CD14-positive monocyte (primary cell): ENCODE data around the gene SIK3. TPM values are rescaled to one million over a fixed set of nuclear protein-coding genes. Genes with fewer than 3 reads are reported as not detected.

Source experiments
- DNase-seq, 3 donors: peaks; one replicate each; pipeline ENCODE4 v3.0.0-alpha.2; 2011 to 2022
- H2AFZ ChIP-seq: 2 replicates; pipeline ENCODE4 v1.6.0; 2012; ENCODE audit warnings: mild to moderate bottlenecking, low read depth, low read length, inconsistent platforms; ENCODE audit not compliant: insufficient read depth, poor library complexity, severe bottlenecking
- H3K27ac ChIP-seq, 2 donors: 1 replicate in 1 of 2; 2 replicates in 1 of 2; pipeline ENCODE4 v1.5.1; 2012 to 2013; ENCODE audit warnings: low read length in 2 of 2, control low read depth in 1 of 2, inconsistent platforms in 1 of 2, low read depth in 1 of 2, mild to moderate bottlenecking in 1 of 2
- H3K27me3 ChIP-seq, 2 donors: one replicate each; pipeline versions ENCODE4 v1.6.0 to v1.6.1; 2011 to 2013; ENCODE audit warnings: low read length in 2 of 2; ENCODE audit not compliant: control insufficient read depth in 2 of 2, insufficient read depth in 2 of 2
- H3K36me3 ChIP-seq, 2 donors: replicated peaks in 1 of 2; 1 replicate in 1 of 2; 2 replicates in 1 of 2; pipeline versions ENCODE4 v1.5.1 to v1.6.1; 2012 to 2013; ENCODE audit warnings: low read length in 2 of 2, control low read depth in 1 of 2, inconsistent platforms in 1 of 2, mild to moderate bottlenecking in 1 of 2; ENCODE audit not compliant: insufficient read depth in 2 of 2, control insufficient read depth in 1 of 2
- H3K4me1 ChIP-seq, 2 donors: 1 replicate in 1 of 2; 2 replicates in 1 of 2; pipeline versions ENCODE4 v1.5.1 to v1.6.1; 2012 to 2013; ENCODE audit warnings: low read length in 2 of 2, control low read depth in 1 of 2, inconsistent platforms in 1 of 2, mild to moderate bottlenecking in 1 of 2, moderate library complexity in 1 of 2; ENCODE audit not compliant: insufficient read depth in 2 of 2, control insufficient read depth in 1 of 2
- H3K4me2 ChIP-seq: replicated peaks from 2 replicates; pipeline ENCODE3; 2012; ENCODE audit warnings: low read length, moderate library complexity, mild to moderate bottlenecking; ENCODE audit not compliant: poor library complexity, severe bottlenecking; ENCODE audit errors: extremely low read depth
- H3K4me3 ChIP-seq, 3 experiments: fragments of 200-600 bp in 1 of 3; sonication (generic) in 1 of 3; replicated peaks in 1 of 3; 1 replicate in 2 of 3; 2 replicates in 1 of 3; pipeline ENCODE4 v1.5.1; 2011 to 2013; ENCODE audit warnings: low read length in 3 of 3, mild to moderate bottlenecking in 3 of 3, control low read depth in 2 of 3, low read depth in 2 of 3, inconsistent platforms in 1 of 3, moderate library complexity in 1 of 3
- H3K79me2 ChIP-seq: 2 replicates; pipeline ENCODE4 v1.6.0; 2012; ENCODE audit warnings: mild to moderate bottlenecking, control low read depth, inconsistent platforms, low read length, moderate library complexity; ENCODE audit not compliant: insufficient read depth
- H3K9ac ChIP-seq: 2 replicates; pipeline ENCODE4 v1.6.0; 2017; ENCODE audit warnings: low read length, mild to moderate bottlenecking; ENCODE audit not compliant: insufficient read depth, poor library complexity, severe bottlenecking
- H3K9me3 ChIP-seq, 2 donors: replicated peaks in 1 of 2; 1 replicate in 1 of 2; 2 replicates in 1 of 2; pipeline versions ENCODE4 v1.5.1 to v1.6.1; 2012 to 2013; ENCODE audit warnings: low read length in 2 of 2, control low read depth in 1 of 2; ENCODE audit not compliant: control insufficient read depth in 1 of 2, insufficient read depth in 1 of 2
- H4K20me1 ChIP-seq: 2 replicates; pipeline ENCODE4 v1.6.0; 2012; ENCODE audit warnings: mild to moderate bottlenecking, low read length, control low read depth, moderate library complexity; ENCODE audit not compliant: insufficient read depth
- H3K27ac Mint-ChIP-seq, 7 donors: one replicate each; pipeline ENCODE4 v1.8.0; 2020; ENCODE audit warnings: mild to moderate bottlenecking in 7 of 7, mixed read lengths in 7 of 7, moderate library complexity in 6 of 7, inconsistent platforms in 2 of 7
- H3K27me3 Mint-ChIP-seq, 3 donors: one replicate each; pipeline ENCODE4 v1.8.0; 2021 to 2022; ENCODE audit warnings: low read depth in 3 of 3, mild to moderate bottlenecking in 3 of 3, mixed read lengths in 3 of 3, moderate library complexity in 3 of 3, inconsistent platforms in 1 of 3
- H3K36me3 Mint-ChIP-seq, 2 donors: one replicate each; pipeline ENCODE4 v1.8.0; 2020; ENCODE audit warnings: mixed read lengths in 2 of 2, inconsistent platforms in 1 of 2, mild to moderate bottlenecking in 1 of 2
- H3K4me1 Mint-ChIP-seq: one replicate; pipeline ENCODE4 v1.8.0; 2020; ENCODE audit warnings: mild to moderate bottlenecking, mixed read lengths
- H3K4me3 Mint-ChIP-seq, 2 donors: one replicate each; pipeline ENCODE4 v1.8.0; 2020; ENCODE audit warnings: mild to moderate bottlenecking in 2 of 2, mixed read lengths in 2 of 2, moderate library complexity in 1 of 2
- H3K9me3 Mint-ChIP-seq, 7 donors: one replicate each; pipeline ENCODE4 v1.8.0; 2020 to 2022; ENCODE audit warnings: mixed read lengths in 7 of 7, mild to moderate bottlenecking in 6 of 7, moderate library complexity in 6 of 7, inconsistent platforms in 2 of 7
- CTCF ChIP-seq: fragments of 200-600 bp; IDR thresholded peaks from one replicate; pipeline ENCODE4 v1.8.0; 2022; ENCODE audit warnings: antibody characterized with exemption, mild to moderate bottlenecking
- WGBS: methylation state at CpG from one replicate; pipeline ENCODE4 v1.1.5; 2013; ENCODE audit warnings: missing lambda C conversion rate; ENCODE audit not compliant: insufficient coverage; 5-methylcytosine and 5-hydroxymethylcytosine counted together
- intact Hi-C, 2 donors: fragments of 100-400 bp; cut with micrococcal nuclease; formaldehyde crosslinking; loops; one replicate each; pipeline versions ENCODE4 v1.15.0 to v1.15.1; 2023
- polyA plus RNA-seq, 3 donors: library from polyadenylated mRNA; depleted of rRNA in 1 of 3; unstranded in 2 of 3; stranded (reverse) in 1 of 3; fragments of 300-500 nt in 2 of 3; fragments of >200 nt in 1 of 3; fragmentation: Illumina TruSeq in 2 of 3; gene quantifications; 1 replicate in 2 of 3; 2 replicates in 1 of 3; pipeline ENCODE4 v1.2.3, GENCODE V29; 2012 to 2021

The SIK3 gene
- polyA plus RNA-seq, 3 donors: 18.3 to 142 (median 20.0) TPM

DNA sequence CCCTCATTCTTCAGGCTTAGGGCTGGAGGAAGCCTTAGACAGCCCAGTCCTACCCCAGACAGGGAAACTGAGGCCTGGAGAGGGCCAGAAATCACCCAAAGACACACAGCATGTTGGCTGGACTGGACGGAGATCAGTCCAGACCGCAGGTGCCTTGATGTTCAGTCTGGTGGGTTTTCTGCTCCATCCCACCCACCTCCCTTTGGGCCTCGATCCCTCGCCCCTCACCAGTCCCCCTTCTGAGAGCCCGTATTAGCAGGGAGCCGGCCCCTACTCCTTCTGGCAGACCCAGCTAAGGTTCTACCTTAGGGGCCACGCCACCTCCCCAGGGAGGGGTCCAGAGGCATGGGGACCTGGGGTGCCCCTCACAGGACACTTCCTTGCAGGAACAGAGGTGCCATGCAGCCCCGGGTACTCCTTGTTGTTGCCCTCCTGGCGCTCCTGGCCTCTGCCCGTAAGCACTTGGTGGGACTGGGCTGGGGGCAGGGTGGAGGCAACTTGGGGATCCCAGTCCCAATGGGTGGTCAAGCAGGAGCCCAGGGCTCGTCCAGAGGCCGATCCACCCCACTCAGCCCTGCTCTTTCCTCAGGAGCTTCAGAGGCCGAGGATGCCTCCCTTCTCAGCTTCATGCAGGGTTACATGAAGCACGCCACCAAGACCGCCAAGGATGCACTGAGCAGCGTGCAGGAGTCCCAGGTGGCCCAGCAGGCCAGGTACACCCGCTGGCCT is 267.9 kb downstream of the SIK3 start:
- no peak overlapping the region for H3K27ac ChIP-seq
- peaks cover 8% of the 10 kb centered on the region for H3K4me1 Mint-ChIP-seq
- no peaks in the 10 kb centered on the region for H3K9me3 ChIP-seq
- intact Hi-C loops: no loop called here
- TF ChIP-seq CTCF: no peak
- H3K27me3 ChIP-seq: no peaks in the 10 kb centered on the region
- no peak overlapping the region for H2AFZ ChIP-seq
- peaks cover 7 to 8% of the 10 kb centered on the region in 2 donors for H3K4me1 ChIP-seq
- no peak overlapping the region for H3K4me2 ChIP-seq
- H3K27me3 Mint-ChIP-seq: peaks cover 3 to 7% (median 4%) of the 10 kb centered on the region in 3 donors
- H3K79me2 ChIP-seq: no peaks in the 10 kb centered on the region
- no peak overlapping the region for H3K27ac Mint-ChIP-seq
- H3K4me3 ChIP-seq: no peak overlapping the region
- H4K20me1 ChIP-seq: no peaks in the 10 kb centered on the region
- no peak overlapping the region for H3K4me3 Mint-ChIP-seq
- no peaks in the 10 kb centered on the region for H3K36me3 Mint-ChIP-seq
- no peaks in the 10 kb centered on the region for H3K9me3 Mint-ChIP-seq
- no peak overlapping the region for H3K9ac ChIP-seq
- whole genome bisulfite sequencing: 97% methylated on average over 15 of the region's 17 CpGs
- no peak for DNase-seq
- no peaks in the 10 kb centered on the region for H3K36me3 ChIP-seq

- intact Hi-C loops: no loop called here
- Mint-ChIP-seq H3K36me3 (no peaks in the 10 kb centered on the region), H3K4me1 (peaks cover under 1% of the 10 kb centered on the region), H3K9me3 (no peaks in the 10 kb centered on the region), H3K27ac (no peak within 1 kb of the TSS), H3K27me3 (peaks cover 1 to 4% (median 3%) of the 10 kb centered on the region in 3 donors), H3K4me3 (no peak within 1 kb of the TSS)
- no peak for DNase-seq
- Histone ChIP-seq H4K20me1 (no peaks in the 10 kb centered on the region), H3K79me2 (no peaks in the 10 kb centered on the region), H3K9ac (no peak within 1 kb of the TSS), H3K4me1 (peaks cover under 1 to 1% of the 10 kb centered on the region in 2 donors), H3K9me3 (no peaks in the 10 kb centered on the region), H3K27me3 (no peaks in the 10 kb centered on the region), H3K36me3 (no peaks in the 10 kb centered on the region), H3K4me2 (no peak within 1 kb of the TSS), H3K27ac (no peak within 1 kb of the TSS), H3K4me3 (no peak within 1 kb of the TSS), H2AFZ (no peak within 1 kb of the TSS)
- WGBS: 65% methylated on average over 4 of the region's 9 CpGs
- TF ChIP-seq CTCF: no peak
These were observed 268.6 kb downstream of the SIK3 start, which contains the start of gene APOC3 for GRCh38 chr11:116829525-116830183. TSS of gene APOC3 (plus strand) at chr11:116829907. CDS start at chr11:116830583, 676 bp downstream.
